Mesothelial cell of epicardium (in vitro differentiated cells): Measurements from ENCODE around the gene ZNF562. TPM values are rescaled to one million over a fixed set of nuclear protein-coding genes. Genes with fewer than 3 reads are reported as not detected.

ENCODE experiments used
- DNase-seq, 2 experiments: peaks; one replicate each; pipeline ENCODE4 v3.0.0; 2021; ENCODE audit warnings: low spot score in 2 of 2; ENCODE audit not compliant: unreplicated experiment in 2 of 2
- H3K27ac Mint-ChIP-seq: 2 replicates; pipeline ENCODE4 v1.8.0; 2021; ENCODE audit warnings: mixed read lengths
- H3K27me3 Mint-ChIP-seq: 2 replicates; pipeline ENCODE4 v1.8.0; 2021; ENCODE audit warnings: low read depth, mixed read lengths
- H3K36me3 Mint-ChIP-seq: 2 replicates; pipeline ENCODE4 v1.8.0; 2021; ENCODE audit warnings: mixed read lengths
- H3K4me1 Mint-ChIP-seq: 2 replicates; pipeline ENCODE4 v1.8.0; 2021; ENCODE audit warnings: mixed read lengths
- H3K4me3 Mint-ChIP-seq: 2 replicates; pipeline ENCODE4 v1.8.0; 2021; ENCODE audit warnings: mild to moderate bottlenecking, moderate library complexity, mixed read lengths
- H3K9me3 Mint-ChIP-seq: 2 replicates; pipeline ENCODE4 v1.8.0; 2021; ENCODE audit warnings: mixed read lengths
- total RNA-seq: library from RNA; stranded (reverse); gene quantifications from 3 replicates; pipeline ENCODE4 v1.2.1, GENCODE V29; 2021
- TF ChIP-seq, protein P1 (sequence below): fragments of 200-600 bp; sonication (generic); IDR thresholded peaks from one replicate; pipeline ENCODE4 v1.5.0; 2021; ENCODE audit warnings: antibody characterized with exemption; ENCODE audit not compliant: unreplicated experiment

The ZNF562 gene
- total RNA-seq, 1 donor from 2014 or later, result 30.2 TPM

DNA sequence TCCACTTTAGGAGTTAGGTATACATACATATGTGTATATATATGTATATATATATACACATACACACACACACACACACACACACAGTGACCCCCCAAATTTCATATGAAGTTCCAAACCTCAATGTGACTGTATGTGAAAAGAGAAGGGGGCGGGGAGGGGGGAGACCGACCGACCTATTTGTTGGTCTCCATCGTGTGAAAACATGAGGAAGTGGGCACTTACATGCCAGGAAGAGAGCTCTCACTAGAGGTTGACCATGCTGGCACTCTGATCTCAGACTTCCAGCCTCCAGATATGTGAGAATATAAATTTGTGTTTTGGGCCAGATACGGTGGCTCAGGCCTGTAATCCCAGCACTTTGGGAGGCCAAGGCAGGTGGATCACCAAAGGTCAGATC is 24.6 kb downstream of the ZNF562 start:
- H3K27me3 Mint-ChIP-seq, result no peaks in the 10 kb centered on the region
- TF ChIP-seq, protein P1, sequence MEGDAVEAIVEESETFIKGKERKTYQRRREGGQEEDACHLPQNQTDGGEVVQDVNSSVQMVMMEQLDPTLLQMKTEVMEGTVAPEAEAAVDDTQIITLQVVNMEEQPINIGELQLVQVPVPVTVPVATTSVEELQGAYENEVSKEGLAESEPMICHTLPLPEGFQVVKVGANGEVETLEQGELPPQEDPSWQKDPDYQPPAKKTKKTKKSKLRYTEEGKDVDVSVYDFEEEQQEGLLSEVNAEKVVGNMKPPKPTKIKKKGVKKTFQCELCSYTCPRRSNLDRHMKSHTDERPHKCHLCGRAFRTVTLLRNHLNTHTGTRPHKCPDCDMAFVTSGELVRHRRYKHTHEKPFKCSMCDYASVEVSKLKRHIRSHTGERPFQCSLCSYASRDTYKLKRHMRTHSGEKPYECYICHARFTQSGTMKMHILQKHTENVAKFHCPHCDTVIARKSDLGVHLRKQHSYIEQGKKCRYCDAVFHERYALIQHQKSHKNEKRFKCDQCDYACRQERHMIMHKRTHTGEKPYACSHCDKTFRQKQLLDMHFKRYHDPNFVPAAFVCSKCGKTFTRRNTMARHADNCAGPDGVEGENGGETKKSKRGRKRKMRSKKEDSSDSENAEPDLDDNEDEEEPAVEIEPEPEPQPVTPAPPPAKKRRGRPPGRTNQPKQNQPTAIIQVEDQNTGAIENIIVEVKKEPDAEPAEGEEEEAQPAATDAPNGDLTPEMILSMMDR, result no peak
- H3K4me1 Mint-ChIP-seq, result no peaks in the 10 kb centered on the region
- no peak overlapping the region for H3K27ac Mint-ChIP-seq
- H3K36me3 Mint-ChIP-seq, result peaks cover 76% of the 10 kb centered on the region
- no peak for DNase-seq
- no peak overlapping the region for H3K4me3 Mint-ChIP-seq
- peaks cover 47% of the 10 kb centered on the region for H3K9me3 Mint-ChIP-seq

DNA sequence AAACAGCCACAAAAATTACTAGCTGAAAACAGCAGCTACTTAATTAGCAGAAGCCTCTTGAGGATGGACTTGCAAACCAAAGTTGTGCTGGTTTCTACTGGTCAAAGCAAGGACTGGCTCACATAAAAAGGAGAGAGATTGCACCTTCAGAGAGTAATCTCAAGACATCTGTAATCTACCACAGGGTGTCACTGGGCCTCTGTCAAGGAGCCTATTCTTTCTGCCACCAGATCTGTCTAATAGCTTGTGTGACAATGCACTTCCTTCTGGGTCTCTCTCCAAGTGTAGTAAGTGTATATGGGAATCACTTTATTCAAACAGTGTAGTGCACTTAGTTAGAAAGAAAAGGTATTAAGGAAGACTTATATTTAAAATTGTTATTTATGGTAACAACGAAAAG is 29.4 kb downstream of the ZNF562 start:
- TF ChIP-seq, protein P1, result no peak
- no peaks in the 10 kb centered on the region for H3K27me3 Mint-ChIP-seq
- H3K27ac Mint-ChIP-seq, result no peak overlapping the region
- no peak overlapping the region for H3K4me3 Mint-ChIP-seq
- H3K4me1 Mint-ChIP-seq, result no peaks in the 10 kb centered on the region
- H3K36me3 Mint-ChIP-seq, result peaks cover 43% of the 10 kb centered on the region
- DNase-seq, result no peak
- H3K9me3 Mint-ChIP-seq, result peaks cover 34% of the 10 kb centered on the region

DNA sequence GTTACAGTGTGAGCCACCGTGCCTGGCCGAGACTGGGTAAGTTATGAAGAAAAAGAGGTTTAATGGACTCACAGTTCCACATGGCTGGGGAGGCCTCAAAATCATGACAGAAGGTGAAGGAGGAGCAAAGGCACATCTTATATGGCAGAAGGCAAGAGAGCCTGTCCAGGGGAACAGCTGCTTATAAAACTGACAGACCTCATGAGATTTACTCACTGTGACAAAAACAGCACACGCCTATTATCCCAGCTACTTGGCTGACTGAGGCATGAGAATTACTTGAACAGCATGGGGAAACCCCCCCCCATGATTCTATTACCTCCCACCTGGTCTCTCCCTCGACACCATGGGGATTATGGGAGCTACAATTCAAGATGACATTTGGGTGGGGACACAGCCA is 30.4 kb downstream of the ZNF562 start:
- Mint-ChIP-seq H3K27ac (no peak overlapping the region), H3K4me3 (no peak overlapping the region), H3K27me3 (no peaks in the 10 kb centered on the region), H3K9me3 (peaks cover 25% of the 10 kb centered on the region), H3K36me3 (peaks cover 33% of the 10 kb centered on the region), H3K4me1 (no peaks in the 10 kb centered on the region)
- TF ChIP-seq, protein P1, result no peak
- no peak for DNase-seq

DNA sequence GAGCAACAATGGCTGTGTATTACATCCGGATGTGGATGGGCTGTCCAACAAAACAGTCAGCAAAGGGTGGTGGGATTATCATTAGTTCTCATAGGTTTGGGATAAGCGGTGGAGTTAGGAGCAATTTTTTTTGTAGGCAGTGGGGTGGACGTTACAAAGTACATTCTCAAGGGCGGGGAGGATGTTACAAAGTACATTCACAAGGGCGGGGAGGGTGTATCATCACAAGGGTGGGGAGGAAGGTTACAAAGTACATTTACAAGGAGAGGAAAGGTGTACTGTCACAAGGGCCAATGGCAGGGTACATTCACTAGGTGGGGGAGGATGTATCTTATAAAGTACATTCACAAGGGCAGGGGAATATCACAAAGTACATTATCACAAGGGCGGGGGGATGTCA is 33.1 kb downstream of the ZNF562 start:
- Mint-ChIP-seq H3K4me3 (no peak overlapping the region), H3K9me3 (peaks cover 17% of the 10 kb centered on the region), H3K27me3 (no peaks in the 10 kb centered on the region), H3K4me1 (no peaks in the 10 kb centered on the region), H3K27ac (no peak overlapping the region), H3K36me3 (peaks cover 20% of the 10 kb centered on the region)
- TF ChIP-seq, protein P1, result no peak
- DNase-seq, result no peak

DNA sequence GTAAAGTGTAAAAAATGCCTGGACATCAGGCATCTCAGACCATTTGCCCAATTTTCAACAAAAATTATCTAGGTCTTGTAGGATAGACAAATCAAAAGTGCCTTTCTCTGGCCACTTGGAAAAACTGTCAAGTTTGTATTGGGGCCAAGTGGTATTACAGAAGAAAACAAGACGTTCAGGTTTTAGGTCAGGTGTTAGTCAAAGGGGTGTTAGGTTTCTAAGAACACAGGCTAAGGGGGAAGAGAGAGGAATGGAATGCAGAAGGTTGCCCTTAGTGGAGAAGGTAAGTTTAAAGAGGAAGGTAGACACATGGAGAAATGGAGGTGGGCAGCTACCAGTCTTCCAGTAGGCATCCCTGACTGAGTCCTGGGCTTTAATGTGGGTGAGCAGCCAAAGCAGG is 33.9 kb downstream of the ZNF562 start:
- no peak overlapping the region for H3K4me3 Mint-ChIP-seq
- H3K36me3 Mint-ChIP-seq, result peaks cover 16% of the 10 kb centered on the region
- DNase-seq, result no peak
- peaks cover 14% of the 10 kb centered on the region for H3K9me3 Mint-ChIP-seq
- no peak overlapping the region for H3K27ac Mint-ChIP-seq
- TF ChIP-seq, protein P1, result no peak
- H3K27me3 Mint-ChIP-seq, result no peaks in the 10 kb centered on the region
- H3K4me1 Mint-ChIP-seq, result no peaks in the 10 kb centered on the region

DNA sequence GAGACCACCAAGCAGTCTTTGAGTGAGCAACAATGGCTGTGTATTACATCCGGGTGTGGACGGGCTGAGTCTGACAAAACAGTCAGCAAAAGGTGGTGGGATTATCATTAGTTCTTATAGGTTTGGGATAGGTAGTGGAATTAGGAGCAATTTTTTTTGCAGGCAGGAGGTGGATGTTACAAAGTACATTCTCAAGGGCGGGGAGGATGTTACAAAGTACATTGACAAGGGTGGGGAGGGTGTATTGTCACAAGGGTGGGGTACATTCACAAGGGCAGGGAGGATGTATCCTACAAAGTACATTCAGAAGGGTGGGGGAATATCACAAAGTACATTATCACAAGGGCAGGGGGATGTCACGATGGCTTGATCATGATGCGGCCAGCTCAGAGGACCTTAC is 38.9 kb downstream of the ZNF562 start:
- Mint-ChIP-seq H3K4me1 (no peaks in the 10 kb centered on the region), H3K9me3 (peaks cover 2% of the 10 kb centered on the region), H3K4me3 (no peak overlapping the region), H3K27me3 (no peaks in the 10 kb centered on the region), H3K36me3 (peaks cover 28% of the 10 kb centered on the region), H3K27ac (no peak overlapping the region)
- DNase-seq, result no peak
- TF ChIP-seq, protein P1, result no peak
